Renal cortical epithelial cell (primary cell): ENCODE measurements around the gene KCNIP3. TPM values are rescaled to one million over a fixed set of nuclear protein-coding genes. Genes with fewer than 3 reads are reported as not detected.
"Not testable (repeated sequence)": the region's sequence is repeated elsewhere in the genome, so short reads cannot be mapped to it uniquely, and the experiment has no call there.

ENCODE experiments used
- DNase-seq: peaks from one replicate; pipeline ENCODE4 v3.0.0-alpha.2; 2011; ENCODE audit warnings: low read depth
- total RNA-seq: library from RNA; depleted of rRNA; stranded (reverse); fragments of >200 nt; gene quantifications from 2 replicates; pipeline ENCODE4 v1.2.3, GENCODE V29; 2014

KCNIP3 gene
- total RNA-seq, 1 donor from 2014 or later = 127 TPM

DNA sequence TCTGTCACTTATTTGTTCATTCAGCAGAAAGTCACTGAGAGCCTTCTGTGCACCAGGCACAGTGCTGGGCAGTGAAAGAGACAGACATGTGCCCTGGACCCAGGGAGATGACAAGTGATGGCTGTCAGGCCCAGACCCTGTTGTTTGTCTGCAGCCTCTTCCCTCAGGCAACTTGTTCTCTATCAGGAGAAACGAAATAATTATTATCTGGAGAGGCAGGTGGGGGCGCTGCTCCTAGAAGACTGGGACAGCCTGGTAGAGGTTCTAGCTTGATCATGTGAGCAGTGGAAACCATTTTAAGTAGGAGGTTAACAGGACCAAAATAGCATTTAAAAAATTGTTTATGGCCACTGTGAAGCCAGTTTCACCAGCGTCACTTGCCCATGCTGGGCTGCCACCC, 107.5 kb downstream of the KCNIP3 start:
- not testable (repeated sequence) for DNase-seq

DNA sequence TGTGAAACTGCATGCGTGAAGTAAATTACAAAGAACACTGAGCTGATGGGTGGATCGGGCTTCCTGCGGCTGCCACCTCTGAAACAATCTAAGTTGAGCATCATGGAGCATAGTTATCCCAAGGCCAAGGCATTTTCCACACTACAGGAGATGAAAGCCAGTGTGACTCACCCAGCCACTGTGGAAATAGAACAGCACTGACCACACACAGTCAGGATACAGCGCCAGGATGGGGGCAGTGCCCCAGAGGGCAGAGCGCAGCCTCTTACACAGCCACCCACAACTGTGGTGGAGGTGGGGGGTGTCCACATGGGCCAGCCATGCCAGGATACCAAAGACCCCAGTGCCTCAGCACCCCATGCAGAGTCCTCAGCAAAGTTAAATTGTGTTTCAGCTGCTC, 114.1 kb downstream of the KCNIP3 start:
- peak; percentile 62 for DNase-seq

GRCh38 chr2:95414015-95414594, 117.0 kb downstream of the KCNIP3 start:
- DNase-seq = peak; percentile 47

DNA sequence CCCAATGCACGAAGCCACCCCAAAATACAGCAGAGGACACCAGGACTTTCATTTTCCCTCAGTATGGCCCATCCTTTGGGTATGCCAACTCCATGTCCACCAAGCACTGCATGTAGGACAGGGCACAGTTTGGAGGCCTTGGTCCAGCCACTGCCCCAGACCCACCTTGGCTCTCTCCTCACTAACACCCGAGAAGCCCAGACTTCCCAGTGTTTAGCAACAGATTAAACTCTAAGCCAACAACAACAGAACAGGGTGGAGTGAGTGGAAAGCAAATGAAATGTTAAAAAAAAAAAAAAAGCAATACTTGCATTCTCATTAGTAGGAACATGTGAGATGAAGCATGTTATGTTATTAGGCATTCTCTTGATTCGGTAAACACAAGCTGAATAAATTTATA, 118.0 kb downstream of the KCNIP3 start:
- DNase-seq = not testable (repeated sequence)

DNA sequence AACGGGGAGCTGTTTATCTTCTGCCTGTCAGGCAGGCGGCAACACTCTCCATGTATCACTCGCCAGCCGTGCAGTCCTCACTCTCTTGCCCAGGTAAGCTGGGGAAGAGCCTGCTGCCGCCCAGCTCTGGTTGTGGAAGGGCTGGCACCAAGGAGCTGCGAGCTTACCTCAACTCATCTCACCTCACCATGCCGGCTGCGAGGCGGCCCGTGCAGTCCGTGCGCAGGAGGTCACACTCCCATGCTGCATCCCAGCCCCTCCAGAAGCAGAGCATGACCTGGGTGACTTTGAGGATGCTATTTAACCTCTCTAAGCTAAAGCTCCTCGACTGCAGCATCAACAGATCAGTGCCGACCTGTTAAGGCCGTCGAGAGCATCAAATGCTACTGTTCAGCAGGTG, 118.4 kb downstream of the KCNIP3 start:
- DNase-seq = not testable (repeated sequence)

DNA sequence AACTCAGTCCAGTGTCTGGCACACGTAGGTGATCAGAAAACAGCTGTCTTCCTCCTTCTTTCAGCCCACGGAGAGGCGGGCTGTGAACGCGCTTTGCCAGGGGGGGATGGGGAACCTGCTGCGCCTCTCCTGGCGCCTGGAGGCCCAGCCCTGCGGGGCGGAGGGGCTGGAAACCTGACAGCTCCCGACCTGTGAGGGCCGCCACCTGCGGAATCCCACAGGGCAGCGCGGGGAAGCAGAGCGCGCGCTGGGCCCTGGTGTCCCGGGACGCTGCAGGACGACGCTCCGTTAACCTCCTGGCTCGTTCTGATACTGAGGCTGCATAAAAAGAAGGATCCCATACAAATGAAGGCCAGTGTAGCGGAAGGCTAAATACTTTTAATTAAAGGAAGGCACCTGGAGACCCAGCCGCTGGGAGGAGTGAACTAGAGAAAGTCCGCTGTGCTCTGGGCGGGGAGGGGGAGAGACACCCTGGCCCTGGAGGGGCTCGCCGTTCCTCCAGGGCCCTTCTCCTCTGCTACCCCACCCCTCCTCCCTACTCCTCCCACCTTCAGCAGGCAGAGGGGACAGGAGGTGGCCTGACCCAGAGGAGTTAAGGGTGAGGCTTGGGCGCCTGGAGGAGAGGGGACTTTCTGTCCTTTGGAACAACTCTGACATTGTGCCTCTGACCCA, 130.2 kb downstream of the KCNIP3 start:
- DNase-seq = not testable (repeated sequence)

DNA sequence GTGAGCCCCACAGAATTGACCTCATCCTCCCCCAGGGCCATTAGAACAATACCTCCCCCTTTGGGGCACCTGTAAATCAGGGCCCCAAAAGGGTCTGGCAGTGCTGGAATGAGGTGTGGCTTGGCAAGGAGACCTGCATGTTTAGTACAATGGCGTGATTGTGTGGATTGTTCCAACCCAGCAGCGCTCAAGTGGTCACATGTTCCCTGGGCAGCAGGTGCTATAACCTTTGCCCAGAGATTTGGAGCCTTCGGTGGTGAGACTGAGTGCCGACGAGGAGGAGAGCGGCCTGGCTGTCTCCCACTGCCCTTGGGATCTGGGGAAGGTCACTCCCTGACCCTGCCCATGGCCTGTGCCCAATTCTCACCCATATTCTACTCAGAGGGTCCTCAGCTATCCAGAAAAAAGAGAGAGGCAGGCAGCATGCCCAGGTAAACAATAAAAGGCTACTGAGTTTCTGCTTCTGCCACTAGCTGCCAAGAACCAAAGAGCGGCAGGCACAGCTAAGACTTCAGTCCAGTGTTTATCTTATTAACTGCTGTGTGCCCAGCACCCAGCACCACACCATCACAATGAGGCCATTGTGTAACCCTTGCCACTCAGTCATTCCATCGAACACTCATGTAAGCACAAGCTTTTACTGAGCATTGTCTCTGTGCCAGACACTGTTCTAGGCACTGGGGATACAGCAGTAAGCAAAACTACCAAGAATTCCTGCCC, 132.8 kb downstream of the KCNIP3 start:
- not testable (repeated sequence) for DNase-seq

GRCh38 chr2:95433373-95433772, 136.2 kb downstream of the KCNIP3 start:
- not testable (repeated sequence) for DNase-seq

GRCh38 chr2:95433973-95434372, 136.8 kb downstream of the KCNIP3 start:
- peak; percentile 27 for DNase-seq

- DNase-seq = peak; percentile 80
These were observed 137.4 kb downstream of the KCNIP3 start for GRCh38 chr2:95434507-95435076.

DNA sequence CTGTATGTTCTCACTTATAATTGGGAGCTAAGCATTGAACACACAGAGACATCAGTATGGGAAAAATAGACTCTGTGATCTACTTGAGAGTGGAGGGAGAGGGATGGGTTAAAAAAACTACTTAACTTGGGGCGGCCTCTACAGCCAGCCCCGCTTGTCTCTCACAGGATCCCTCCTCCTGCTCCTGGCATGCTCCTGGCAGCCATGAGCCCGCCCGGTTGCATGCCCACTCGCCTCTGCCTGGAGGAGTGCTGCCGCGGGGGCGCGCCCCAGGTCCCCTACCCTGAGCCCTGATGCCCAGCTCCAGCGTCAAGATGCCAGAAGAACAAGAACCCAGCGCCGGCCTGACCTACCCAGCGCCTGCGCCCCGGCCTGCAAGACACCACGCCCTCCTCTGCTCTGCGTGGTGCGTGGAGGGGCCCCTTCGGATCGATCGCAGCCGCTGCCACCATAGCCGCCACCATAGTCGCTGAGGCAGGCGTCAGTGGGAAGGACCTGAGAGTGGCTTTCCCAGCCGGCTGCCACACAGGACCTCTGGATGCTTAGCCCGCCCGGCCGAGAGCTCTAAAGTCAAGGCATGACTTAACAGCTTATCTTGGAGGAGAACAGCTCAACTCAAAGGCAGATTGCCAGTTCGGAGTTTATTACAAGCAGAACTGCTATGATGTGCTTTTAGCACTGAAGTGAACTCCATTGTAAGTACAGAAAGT, 138.2 kb downstream of the KCNIP3 start:
- not testable (repeated sequence) for DNase-seq

Other genes with a start within 250 kb of the KCNIP3 start
- 74.3 and 75.7 TPM in 2 replicates for gene MRPS5, start 175.5 kb upstream of the KCNIP3 start, total RNA-seq
- 14.1 and 16.0 TPM in 2 replicates for gene ZNF514, start 137.5 kb upstream of the KCNIP3 start, total RNA-seq
- gene ZNF2, start 131.5 kb upstream of the KCNIP3 start, total RNA-seq = 4.7 and 10.3 TPM in 2 replicates
- gene ZNF892, start 89.8 kb upstream of the KCNIP3 start, total RNA-seq = 6.9 and 16.7 TPM in 2 replicates
- 17.6 and 38.0 TPM in 2 replicates for gene PROM2, start 22.9 kb upstream of the KCNIP3 start, total RNA-seq
- gene FAHD2A, start 105.4 kb downstream of the KCNIP3 start, total RNA-seq = 16.4 and 49.3 TPM in 2 replicates
- not detected in 2 replicates for gene TRIM43B, start 187.4 kb downstream of the KCNIP3 start, total RNA-seq